GM12892 (cell line): Measurements from ENCODE around the gene SYT6.

Source experiments
- POLR2A ChIP-seq: IDR thresholded peaks from 2 replicates; pipeline ENCODE4 v1.6.1; 2011; ENCODE audit warnings: low read depth, low read length, control low read depth
- POLR2AphosphoS5 ChIP-seq: IDR thresholded peaks from 2 replicates; pipeline ENCODE4 v1.6.1; 2011; ENCODE audit warnings: low read depth, low read length, control low read depth
- TAF1 ChIP-seq: IDR thresholded peaks from 2 replicates; pipeline ENCODE4 v1.6.1; 2011; ENCODE audit warnings: low read depth, mild to moderate bottlenecking, control low read depth, low read length, borderline replicate concordance

- no peak for TF ChIP-seq POLR2A
- no peak for TF ChIP-seq POLR2AphosphoS5
- TF ChIP-seq TAF1 = no peak
Measured at GRCh38 chr1:114040273-114041015, 113.2 kb downstream of the SYT6 start.
